ENCODE data around the gene ZBTB20. TPM values are rescaled to one million over a fixed set of nuclear protein-coding genes. Genes with fewer than 3 reads are reported as not detected.

Gene ZBTB20
- total RNA-seq, 1 donor from 2014 or later, result 19.1 TPM

- H3K27me3 Mint-ChIP-seq (ENCODE audit: unreplicated experiment), result no peaks in the 10 kb centered on the region
- no peak for TF ChIP-seq CTCF (IDR thresholded peaks at IDR 0.05)
- peaks cover 29% of the 10 kb centered on the region for H3K4me1 Mint-ChIP-seq (ENCODE audit: unreplicated experiment)
- peaks cover 5% of the 10 kb centered on the region for H3K9me3 Mint-ChIP-seq (ENCODE audit: unreplicated experiment)
- peaks cover 3% of the 10 kb centered on the region for H3K36me3 Mint-ChIP-seq (ENCODE audit: unreplicated experiment)
- no peak overlapping the region for H3K4me3 Mint-ChIP-seq (ENCODE audit: unreplicated experiment)
- DNase-seq (ENCODE audit: extremely low spot score, unreplicated experiment), result no peak
- H3K27ac Mint-ChIP-seq (ENCODE audit: unreplicated experiment), result no peak overlapping the region
Measured at GRCh38 chr3:114664006-114664405, 483.1 kb downstream of the ZBTB20 start.

DNA sequence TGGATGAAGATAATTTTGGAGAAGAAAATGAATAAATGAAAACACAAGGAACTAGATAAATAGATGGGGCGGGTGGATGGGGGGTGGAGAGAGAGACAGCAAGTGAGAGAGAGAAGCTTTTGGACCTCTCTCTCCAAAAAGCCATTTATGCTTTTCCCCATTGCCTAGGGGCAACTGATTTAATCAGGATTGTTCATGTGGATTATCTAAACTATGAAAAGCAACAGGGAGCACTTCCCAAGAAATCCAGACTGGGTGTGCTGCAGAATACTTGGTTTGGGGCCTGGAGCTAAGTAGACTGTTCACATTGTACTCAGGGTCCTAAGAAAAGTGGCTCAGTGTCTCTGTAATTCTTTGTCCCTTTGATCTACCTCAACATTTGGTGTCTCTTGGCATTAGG, 486.3 kb downstream of the ZBTB20 start:
- H3K4me3 Mint-ChIP-seq (ENCODE audit: unreplicated experiment), result no peak overlapping the region
- TF ChIP-seq CTCF (IDR thresholded peaks at IDR 0.05), result no peak
- DNase-seq (ENCODE audit: extremely low spot score, unreplicated experiment), result no peak
- H3K9me3 Mint-ChIP-seq (ENCODE audit: unreplicated experiment), result peaks cover 9% of the 10 kb centered on the region
- H3K27me3 Mint-ChIP-seq (ENCODE audit: unreplicated experiment), result no peaks in the 10 kb centered on the region
- peaks cover 7% of the 10 kb centered on the region for H3K36me3 Mint-ChIP-seq (ENCODE audit: unreplicated experiment)
- peak overlapping the region; percentile 94 for H3K27ac Mint-ChIP-seq (ENCODE audit: unreplicated experiment)
- peaks cover 46% of the 10 kb centered on the region for H3K4me1 Mint-ChIP-seq (ENCODE audit: unreplicated experiment)

DNA sequence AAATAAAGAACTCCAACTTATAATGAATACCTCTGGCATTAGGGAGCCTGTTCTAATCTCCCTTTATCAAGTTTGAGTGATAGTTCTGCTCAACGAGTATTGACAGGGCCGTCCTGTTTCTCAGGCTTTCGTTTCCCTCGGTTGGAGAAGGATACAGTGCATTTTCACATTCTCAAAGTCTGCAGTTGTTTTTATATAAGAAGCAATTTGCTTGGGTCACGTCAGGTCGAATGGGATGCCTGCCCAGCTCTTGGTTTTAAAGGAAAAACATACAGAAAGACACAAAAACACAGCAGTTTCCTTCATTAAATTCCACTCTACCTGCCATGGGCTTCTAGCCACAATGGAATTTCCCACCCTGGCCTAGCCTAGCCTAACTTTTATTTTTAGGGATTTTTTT, 487.0 kb downstream of the ZBTB20 start:
- Mint-ChIP-seq H3K9me3 (ENCODE audit: unreplicated experiment) (peaks cover 9% of the 10 kb centered on the region), H3K4me1 (ENCODE audit: unreplicated experiment) (peaks cover 46% of the 10 kb centered on the region), H3K4me3 (ENCODE audit: unreplicated experiment) (peak overlapping the region; percentile 49), H3K36me3 (ENCODE audit: unreplicated experiment) (peaks cover 7% of the 10 kb centered on the region), H3K27ac (ENCODE audit: unreplicated experiment) (peak overlapping the region; percentile 94), H3K27me3 (ENCODE audit: unreplicated experiment) (no peaks in the 10 kb centered on the region)
- DNase-seq (ENCODE audit: extremely low spot score, unreplicated experiment), result no peak
- no peak for TF ChIP-seq CTCF (IDR thresholded peaks at IDR 0.05)

DNA sequence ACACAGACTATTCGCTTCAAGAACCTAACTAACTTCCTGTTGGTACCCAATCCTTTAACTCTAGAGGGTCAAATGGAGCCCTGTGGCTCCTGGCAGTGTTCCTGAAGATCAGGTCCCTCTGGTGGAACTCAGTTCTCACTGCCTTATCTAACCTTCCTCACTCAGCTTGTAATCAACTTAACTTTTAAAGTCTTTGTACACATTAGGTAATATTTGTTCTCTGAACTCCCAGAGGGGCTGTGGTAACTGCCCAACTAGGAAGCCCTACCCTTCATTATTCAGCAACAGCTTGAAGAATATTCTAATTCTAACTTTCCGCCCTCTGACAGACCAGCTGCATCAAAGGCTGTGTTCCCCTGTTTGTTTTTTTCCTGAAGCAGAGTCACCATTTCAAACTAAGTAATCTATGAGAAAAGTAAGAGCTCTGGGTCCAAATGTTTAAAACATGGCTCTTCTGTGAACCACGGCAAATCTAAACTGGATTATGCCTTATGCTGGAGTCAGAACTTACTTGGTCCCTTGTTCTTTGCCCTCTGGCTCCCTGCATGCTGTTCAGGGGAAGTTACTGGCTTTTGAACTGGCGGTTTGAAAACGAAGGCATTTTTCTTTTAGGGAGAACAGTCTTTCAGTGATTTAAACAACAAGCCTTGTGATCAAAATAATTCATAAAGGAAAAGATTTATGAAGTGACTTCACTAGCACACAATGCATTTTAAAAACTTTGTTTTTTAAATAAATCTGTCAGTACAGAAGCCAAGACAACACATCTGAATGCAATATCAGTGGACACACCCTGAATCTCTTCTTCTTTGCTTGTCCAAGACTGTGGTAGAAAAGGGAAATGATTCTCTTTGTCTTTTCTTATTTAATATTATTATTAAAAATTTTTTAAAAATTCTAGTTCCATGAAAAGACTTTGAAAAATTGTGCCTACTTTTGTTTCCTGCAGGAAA, 487.7 kb downstream of the ZBTB20 start:
- H3K27ac Mint-ChIP-seq (ENCODE audit: unreplicated experiment), result peak overlapping the region; percentile 94

More for the DNA sequence above, 487.7 kb downstream of the ZBTB20 start:
- Mint-ChIP-seq H3K4me3 (ENCODE audit: unreplicated experiment) (peak overlapping the region; percentile 49), H3K9me3 (ENCODE audit: unreplicated experiment) (peaks cover 9% of the 10 kb centered on the region), H3K27me3 (ENCODE audit: unreplicated experiment) (no peaks in the 10 kb centered on the region), H3K4me1 (ENCODE audit: unreplicated experiment) (peaks cover 46% of the 10 kb centered on the region), H3K36me3 (ENCODE audit: unreplicated experiment) (peaks cover 7% of the 10 kb centered on the region)
- no peak for DNase-seq (ENCODE audit: extremely low spot score, unreplicated experiment)
- TF ChIP-seq CTCF (IDR thresholded peaks at IDR 0.05), result no peak
